Skeletal muscle tissue (tissue), 4 donors: ENCODE measurements around the gene DIP2A. TPM values are rescaled to one million over a fixed set of nuclear protein-coding genes. Genes with fewer than 3 reads are reported as not detected.

ENCODE experiments used
- H3K27ac ChIP-seq: one replicate; pipeline ENCODE4 v1.7.0; 2013; ENCODE audit warnings: mild to moderate bottlenecking, low read depth, low read length, inconsistent platforms
- H3K27me3 ChIP-seq, 3 donors: one replicate each; pipeline ENCODE4 v1.7.0; 2013; ENCODE audit warnings: low read length in 3 of 3; ENCODE audit not compliant: control insufficient read depth in 3 of 3, insufficient read depth in 3 of 3
- H3K36me3 ChIP-seq, 3 donors: one replicate each; pipeline ENCODE4 v1.7.0; 2013; ENCODE audit warnings: low read length in 3 of 3; ENCODE audit not compliant: control insufficient read depth in 3 of 3, insufficient read depth in 3 of 3
- H3K4me1 ChIP-seq, 3 donors: one replicate each; pipeline ENCODE4 v1.7.0; 2013; ENCODE audit warnings: low read length in 3 of 3, mild to moderate bottlenecking in 3 of 3; ENCODE audit not compliant: control insufficient read depth in 3 of 3, insufficient read depth in 3 of 3
- H3K4me3 ChIP-seq, 3 donors: one replicate each; pipeline ENCODE4 v1.7.0; 2013; ENCODE audit warnings: low read length in 3 of 3
- H3K9ac ChIP-seq, 3 donors: one replicate each; pipeline ENCODE4 v1.7.0; 2013; ENCODE audit warnings: low read length in 3 of 3, mild to moderate bottlenecking in 3 of 3, moderate library complexity in 2 of 3, low read depth in 1 of 3
- H3K9me3 ChIP-seq, 3 donors: one replicate each; pipeline ENCODE4 v1.7.0; 2013; ENCODE audit warnings: low read length in 3 of 3; ENCODE audit not compliant: control insufficient read depth in 3 of 3
- total RNA-seq: library from RNA; depleted of rRNA; stranded (reverse); fragments of >200 nt; gene quantifications from one replicate; pipeline ENCODE4 v1.2.3, GENCODE V29; 2014
- donor health status: Osteomylitis.

Gene DIP2A
- total RNA-seq, 1 donor from 2014 or later: 23.5 TPM

DNA sequence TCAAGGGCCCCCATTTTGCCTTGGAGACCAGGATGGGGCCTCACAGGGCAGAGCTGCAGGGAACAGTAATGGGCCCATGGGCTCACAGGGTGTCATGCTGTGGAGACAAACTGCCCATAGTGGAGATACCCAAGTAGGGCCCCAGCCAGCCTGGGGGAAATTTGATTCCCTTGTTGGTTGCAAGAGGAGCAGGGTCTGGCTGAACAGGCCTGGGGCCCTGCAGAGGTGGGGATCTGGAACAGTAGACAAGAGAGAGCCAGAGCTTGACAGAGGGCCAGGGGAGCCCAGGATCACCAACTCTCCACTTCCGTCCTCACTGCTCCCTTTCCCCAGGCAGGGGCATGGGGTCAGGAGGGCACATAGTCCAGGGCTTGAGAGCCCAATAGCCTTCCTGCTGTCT, 137.5 kb downstream of the DIP2A start:
- H3K4me3 ChIP-seq: no peak overlapping the region
- no peaks in the 10 kb centered on the region for H3K9me3 ChIP-seq
- no peaks in the 10 kb centered on the region for H3K27me3 ChIP-seq
- no peak overlapping the region for H3K9ac ChIP-seq
- no peaks in the 10 kb centered on the region for H3K36me3 ChIP-seq
- peaks cover 0 to 12% (median 2%) of the 10 kb centered on the region in 3 donors for H3K4me1 ChIP-seq
- H3K27ac ChIP-seq: no peak overlapping the region

GRCh38 chr21:46597031-46597430, 138.3 kb downstream of the DIP2A start:
- Histone ChIP-seq H3K4me3 (no peak overlapping the region), H3K36me3 (no peaks in the 10 kb centered on the region), H3K27ac (no peak overlapping the region), H3K27me3 (no peaks in the 10 kb centered on the region), H3K4me1 (peaks cover 0 to 12% (median 2%) of the 10 kb centered on the region in 3 donors), H3K9me3 (no peaks in the 10 kb centered on the region), H3K9ac (no peak overlapping the region)

GRCh38 chr21:46597896-46598343, 139.2 kb downstream of the DIP2A start:
- H3K36me3 ChIP-seq: no peaks in the 10 kb centered on the region
- H3K4me3 ChIP-seq: no peak overlapping the region
- H3K9ac ChIP-seq: no peak overlapping the region
- H3K27me3 ChIP-seq: no peaks in the 10 kb centered on the region
- no peak overlapping the region for H3K27ac ChIP-seq
- H3K4me1 ChIP-seq: peaks cover 0 to 12% (median 2%) of the 10 kb centered on the region in 3 donors
- H3K9me3 ChIP-seq: no peaks in the 10 kb centered on the region

DNA sequence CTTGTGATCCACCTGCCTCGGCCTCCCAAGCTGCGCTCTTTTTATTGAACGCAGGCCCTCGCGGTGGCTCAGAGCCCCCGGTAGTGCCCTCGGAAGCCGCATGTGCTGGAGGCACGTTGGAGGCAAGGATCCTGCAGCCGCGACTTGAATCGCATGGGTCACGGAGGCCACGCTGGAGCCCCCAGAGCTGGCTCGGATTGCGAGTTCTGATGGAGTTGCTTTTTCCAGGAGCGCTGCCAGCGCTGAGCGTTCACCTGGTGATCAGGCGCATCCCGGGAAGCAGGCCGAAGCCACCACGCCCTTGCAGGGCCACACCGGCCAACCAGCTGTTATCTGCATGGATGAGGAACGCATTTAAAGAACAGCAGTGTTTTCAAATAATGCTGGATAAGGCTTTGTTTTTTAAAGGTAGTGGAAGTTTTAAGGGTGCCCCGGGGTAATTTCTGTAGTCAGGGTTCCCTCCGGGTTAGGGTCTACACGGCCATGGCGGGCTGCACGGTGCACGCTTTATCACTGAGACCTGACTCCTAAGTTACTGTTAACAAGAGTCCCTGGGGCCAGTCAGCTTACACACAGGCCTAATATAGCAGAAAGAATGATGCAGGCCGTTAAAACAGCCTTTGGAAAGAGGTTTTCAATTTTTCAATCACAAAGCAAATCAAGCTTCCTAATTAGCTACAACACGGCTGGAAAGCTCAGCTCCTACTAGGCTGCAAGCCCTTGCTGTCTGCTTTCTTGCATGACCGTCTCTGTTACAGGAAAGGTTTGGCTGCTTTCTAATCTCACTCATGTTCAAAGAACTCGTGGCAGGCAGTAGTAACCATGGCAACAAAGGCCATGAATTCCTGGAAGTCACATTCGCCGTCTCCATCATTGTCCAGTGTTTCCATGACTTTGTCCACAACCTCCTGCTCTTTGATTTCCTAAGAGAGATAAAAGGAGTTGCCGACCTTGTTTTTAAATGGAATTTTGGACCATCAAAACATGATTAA, 140.2 kb downstream of the DIP2A start:
- Histone ChIP-seq H3K9ac (no peak overlapping the region), H3K27ac (no peak overlapping the region), H3K36me3 (no peaks in the 10 kb centered on the region)

GRCh38 chr21:46600305-46600704, 141.6 kb downstream of the DIP2A start:
- Histone ChIP-seq H3K27ac (no peak overlapping the region), H3K9ac (no peak overlapping the region)

More for the DNA sequence above, 140.2 kb downstream of the DIP2A start:
- H3K27me3 ChIP-seq: no peaks in the 10 kb centered on the region
- peaks cover 0 to 12% (median 2%) of the 10 kb centered on the region in 3 donors for H3K4me1 ChIP-seq
- no peaks in the 10 kb centered on the region for H3K9me3 ChIP-seq
- H3K4me3 ChIP-seq: no peak overlapping the region

GRCh38 chr21:46600978-46601377, 142.3 kb downstream of the DIP2A start:
- H3K27me3 ChIP-seq: peaks cover 0 to under 1% (median 0%) of the 10 kb centered on the region in 3 donors
- H3K36me3 ChIP-seq: no peaks in the 10 kb centered on the region

More at GRCh38 chr21:46600305-46600704, 141.6 kb downstream of the DIP2A start:
- peaks cover 0 to 12% (median 2%) of the 10 kb centered on the region in 3 donors for H3K4me1 ChIP-seq
- no peaks in the 10 kb centered on the region for H3K27me3 ChIP-seq
- H3K36me3 ChIP-seq: no peaks in the 10 kb centered on the region
- no peak overlapping the region for H3K4me3 ChIP-seq
- H3K9me3 ChIP-seq: no peaks in the 10 kb centered on the region

DNA sequence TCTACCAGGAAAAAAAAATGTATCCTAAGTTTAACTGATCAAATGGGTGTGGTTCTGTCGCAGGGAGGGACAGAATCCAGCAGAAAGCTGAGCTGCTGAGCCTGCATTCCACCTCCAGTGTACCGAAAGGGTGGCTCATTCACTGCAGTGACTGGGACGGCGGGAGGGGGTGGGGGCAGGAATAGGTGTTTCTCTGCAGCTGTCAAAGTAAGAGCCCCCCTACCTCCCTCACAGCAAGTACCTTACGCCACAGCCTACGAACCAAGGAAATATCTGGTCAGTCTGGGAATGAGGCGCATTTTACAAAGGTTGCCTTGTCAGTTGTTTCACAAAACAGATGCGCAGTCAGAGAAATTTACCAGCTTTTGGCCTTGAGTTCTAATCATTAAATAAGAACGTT, 144.5 kb downstream of the DIP2A start:
- Histone ChIP-seq H3K9ac (no peak overlapping the region), H3K27me3 (peaks cover 0 to 8% (median 0%) of the 10 kb centered on the region in 3 donors), H3K4me1 (peaks cover 2 to 12% (median 2%) of the 10 kb centered on the region in 3 donors), H3K27ac (no peak overlapping the region), H3K4me3 (no peak overlapping the region), H3K36me3 (no peaks in the 10 kb centered on the region), H3K9me3 (no peaks in the 10 kb centered on the region)

More at GRCh38 chr21:46600978-46601377, 142.3 kb downstream of the DIP2A start:
- Histone ChIP-seq H3K9me3 (no peaks in the 10 kb centered on the region), H3K4me3 (no peak overlapping the region), H3K9ac (no peak overlapping the region), H3K4me1 (peaks cover 1 to 12% (median 2%) of the 10 kb centered on the region in 3 donors), H3K27ac (no peak overlapping the region)

DNA sequence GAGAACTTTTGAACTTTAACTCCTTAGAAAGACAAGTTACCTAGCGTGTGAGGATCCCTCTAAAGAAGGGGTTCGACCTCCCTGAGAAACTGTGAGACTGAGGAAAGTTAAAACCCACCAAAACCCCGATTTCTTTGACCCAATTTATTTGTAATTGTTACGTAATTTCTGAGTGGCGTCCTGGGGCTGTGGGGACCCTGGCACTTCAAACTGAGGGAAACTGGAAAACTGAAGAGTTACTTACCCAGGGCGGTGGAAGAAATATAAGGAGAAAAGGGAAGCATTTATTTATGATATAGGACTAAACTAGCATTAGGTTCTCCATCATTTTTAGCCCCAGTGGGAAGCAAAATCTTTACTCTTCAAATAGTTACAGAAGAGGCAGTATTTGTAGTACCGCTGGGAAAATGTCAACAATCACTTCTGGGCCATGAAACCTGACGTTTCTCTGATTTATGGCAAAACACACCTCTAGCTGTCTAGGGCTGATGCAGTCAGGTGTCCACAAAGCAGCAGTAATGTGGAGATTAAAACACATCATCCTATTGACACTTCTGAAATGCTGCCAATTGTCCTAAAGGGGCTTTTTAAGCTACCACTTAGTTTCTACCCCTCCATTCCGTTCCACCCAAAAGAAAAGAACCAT, 145.8 kb downstream of the DIP2A start:
- Histone ChIP-seq H3K4me3 (no peak overlapping the region), H3K9me3 (no peaks in the 10 kb centered on the region), H3K4me1 (peaks cover 0 to 3% (median 2%) of the 10 kb centered on the region in 3 donors), H3K27ac (no peak overlapping the region), H3K9ac (no peak overlapping the region), H3K36me3 (no peaks in the 10 kb centered on the region), H3K27me3 (peaks cover 0 to 8% (median 0%) of the 10 kb centered on the region in 3 donors)

- Histone ChIP-seq H3K4me3 (no peak within 1 kb of the TSS), H3K9me3 (peaks cover 0 to 3% (median 0%) of the 10 kb centered on the region in 3 donors), H3K27me3 (peaks cover 0 to 12% (median 0%) of the 10 kb centered on the region in 3 donors), H3K9ac (no peak within 1 kb of the TSS), H3K4me1 (peaks cover 0 to 2% (median 0%) of the 10 kb centered on the region in 3 donors), H3K27ac (no peak within 1 kb of the TSS), H3K36me3 (no peaks in the 10 kb centered on the region)
Observed at GRCh38 chr21:46604975-46605766, 146.5 kb downstream of the DIP2A start, which contains the start of gene S100B. TSS of gene S100B (minus strand) at chr21:46605082. CDS start at chr21:46602415, 2,667 bp downstream.
